ENCODE results near the gene MFAP1.

GRCh38 chr15:43775411-43775965 lies 49.0 kb downstream of the MFAP1 start:
- TF ChIP-seq CTCF (IDR thresholded peaks at IDR 0.05) = peak in 4 of 6 experiments; percentile 33 to 88 (median 86)
- TF ChIP-seq POLR2A (IDR thresholded peaks at IDR 0.05) = peak; percentile 88 to 94
